ENCODE measurements around the gene RNU1-4.
"Not testable (repeated sequence)": the region's sequence is repeated elsewhere in the genome, so short reads cannot be mapped to it uniquely, and the experiment has no call there.

Gene RNU1-4

DNA sequence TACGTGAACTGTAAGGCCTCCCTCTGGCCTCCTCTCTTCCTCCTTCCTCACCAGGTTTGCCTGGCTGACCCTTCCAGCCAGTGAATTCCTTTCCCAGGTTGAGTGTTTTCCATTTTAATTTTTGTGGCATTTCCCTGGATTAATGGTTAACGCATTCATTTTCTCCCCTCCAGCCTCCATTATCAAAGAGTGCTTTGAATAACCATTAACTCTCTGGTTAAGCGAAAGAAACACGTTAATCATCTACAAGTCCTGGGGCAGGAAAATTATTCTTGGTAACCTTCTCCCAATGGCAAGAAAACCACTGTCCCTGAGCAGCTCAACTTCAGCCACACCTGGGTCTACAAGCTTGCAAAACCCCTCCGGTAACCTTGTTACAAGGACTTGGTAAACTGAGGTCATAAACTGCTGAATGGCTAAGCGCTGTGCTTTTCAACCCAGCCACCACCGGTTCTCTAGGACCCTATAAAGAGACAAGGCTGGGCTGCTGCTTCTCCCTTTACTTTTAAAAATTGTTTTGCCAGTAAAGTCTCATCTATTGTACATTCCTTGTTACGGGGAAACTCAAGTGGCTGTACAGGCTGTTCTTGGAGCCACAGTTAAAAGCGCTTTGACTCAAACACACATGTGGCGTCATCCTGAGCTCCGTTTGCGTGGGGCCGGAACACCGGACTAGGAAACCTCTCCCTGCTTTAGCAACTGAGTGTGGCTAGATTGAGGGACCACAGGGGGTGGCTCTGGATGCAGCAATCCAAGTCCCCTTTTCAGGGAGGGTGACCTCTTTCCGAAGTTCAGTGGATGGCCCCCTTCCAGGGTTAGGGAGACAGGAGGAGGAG is 24.7 kb downstream of the RNU1-4 start:
- not testable (repeated sequence) for FAIRE-seq

DNA sequence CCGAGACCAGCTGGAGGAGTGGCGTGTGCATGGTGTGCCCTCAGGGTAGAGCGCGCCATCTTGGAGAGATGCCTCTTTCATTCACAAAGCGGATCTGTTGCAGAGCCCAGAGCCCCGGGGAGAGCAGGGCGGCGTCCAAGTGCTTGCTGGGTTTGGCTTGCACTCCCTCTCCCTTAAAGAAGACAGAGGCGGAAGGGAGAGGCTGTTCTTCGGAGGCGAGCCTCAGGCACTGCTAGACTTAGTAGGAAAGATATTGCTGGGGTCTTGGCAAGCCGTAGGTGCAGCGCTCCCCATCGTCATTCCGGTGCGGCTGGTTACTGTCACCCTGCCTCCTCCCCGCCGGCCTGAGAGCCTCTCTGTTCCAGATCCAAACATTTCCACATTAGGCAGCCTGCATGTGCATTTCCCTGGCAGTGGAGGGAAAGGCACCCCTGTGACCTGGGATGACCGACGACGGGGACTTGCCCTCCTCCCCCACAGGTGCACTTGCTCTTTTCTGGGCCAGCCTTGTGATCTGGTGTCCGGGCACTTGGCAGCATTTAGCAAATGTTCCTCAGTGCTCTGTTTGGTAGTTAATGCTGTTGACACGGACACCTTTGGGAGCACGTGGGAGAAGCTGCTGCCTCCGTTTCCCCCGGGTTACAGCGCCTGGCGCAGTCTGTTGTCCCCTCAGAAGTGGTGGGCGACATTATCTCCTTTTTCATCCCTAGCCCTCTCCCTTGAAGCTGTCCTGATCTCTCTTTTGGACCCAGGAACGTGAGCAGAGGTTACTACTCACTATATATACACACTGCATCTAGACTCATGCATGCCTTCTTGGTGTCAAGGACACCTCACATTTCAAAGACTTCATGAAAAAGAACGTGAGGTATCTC is 25.7 kb downstream of the RNU1-4 start:
- not testable (repeated sequence) for DNase-seq (ENCODE audit: low spot score)

More for the DNA sequence above, 24.7 kb downstream of the RNU1-4 start:
- DNase-seq (ENCODE audit: low spot score) = not testable (repeated sequence)

DNA sequence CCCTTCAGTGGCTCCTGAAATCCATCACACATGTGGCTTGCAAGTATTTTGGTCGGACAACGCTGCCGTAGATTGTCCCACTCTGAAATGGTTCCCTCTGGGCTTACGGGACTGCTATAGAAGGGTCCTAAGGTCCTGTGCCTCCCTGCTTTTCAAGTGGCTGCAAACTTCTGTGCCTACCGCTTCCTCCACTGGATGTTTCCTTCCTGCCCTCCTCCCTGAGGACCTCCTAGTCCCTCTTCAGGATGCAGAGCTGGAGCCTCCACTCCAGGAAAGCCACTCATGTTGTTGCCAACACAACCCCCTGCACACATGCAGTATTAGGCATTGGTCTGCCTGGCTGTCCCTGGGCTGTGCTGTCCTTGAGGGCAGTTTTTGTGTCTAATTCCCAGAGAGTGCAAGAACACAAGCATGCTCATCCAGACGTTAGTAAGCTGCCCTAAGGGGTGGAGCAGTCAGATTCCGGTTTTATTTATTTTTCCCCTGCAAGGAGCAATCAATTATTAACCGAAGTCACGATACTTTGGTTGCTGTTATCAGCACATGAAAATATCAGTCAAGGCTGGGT is 26.5 kb downstream of the RNU1-4 start:
- FAIRE-seq = not testable (repeated sequence)
- DNase-seq (ENCODE audit: low spot score) = peak; percentile 2

More for the DNA sequence above, 25.7 kb downstream of the RNU1-4 start:
- not testable (repeated sequence) for FAIRE-seq

DNA sequence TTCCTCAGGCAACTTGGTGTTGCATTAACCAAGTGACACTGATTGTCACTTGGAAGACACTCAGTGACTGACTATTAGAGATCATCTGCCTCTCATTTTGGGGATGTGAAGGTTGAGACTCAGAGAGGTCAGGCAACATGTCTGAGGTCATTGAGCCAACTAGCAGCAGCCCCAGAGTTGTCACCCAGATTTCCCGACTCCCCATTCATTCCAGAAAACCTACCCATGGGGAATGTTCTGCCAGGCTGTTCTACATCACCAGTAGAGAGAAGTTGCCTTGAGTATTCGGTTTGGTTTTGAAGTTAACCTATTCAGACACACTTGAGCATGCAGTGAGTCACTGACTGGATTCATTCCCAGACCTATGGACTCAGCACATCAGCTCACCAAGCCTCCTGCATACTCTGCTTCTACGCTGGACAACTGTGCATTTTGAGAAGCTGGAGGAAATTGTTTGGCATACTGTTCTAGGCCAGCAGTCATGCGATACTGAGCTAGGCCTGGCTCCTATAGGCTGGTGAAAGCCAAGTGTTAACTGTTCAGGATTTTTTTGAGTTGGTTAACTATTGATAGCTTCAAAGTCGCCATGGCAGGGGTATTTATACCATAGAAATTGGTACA is 29.9 kb downstream of the RNU1-4 start:
- not testable (repeated sequence) for DNase-seq (ENCODE audit: low spot score); FAIRE-seq

DNA sequence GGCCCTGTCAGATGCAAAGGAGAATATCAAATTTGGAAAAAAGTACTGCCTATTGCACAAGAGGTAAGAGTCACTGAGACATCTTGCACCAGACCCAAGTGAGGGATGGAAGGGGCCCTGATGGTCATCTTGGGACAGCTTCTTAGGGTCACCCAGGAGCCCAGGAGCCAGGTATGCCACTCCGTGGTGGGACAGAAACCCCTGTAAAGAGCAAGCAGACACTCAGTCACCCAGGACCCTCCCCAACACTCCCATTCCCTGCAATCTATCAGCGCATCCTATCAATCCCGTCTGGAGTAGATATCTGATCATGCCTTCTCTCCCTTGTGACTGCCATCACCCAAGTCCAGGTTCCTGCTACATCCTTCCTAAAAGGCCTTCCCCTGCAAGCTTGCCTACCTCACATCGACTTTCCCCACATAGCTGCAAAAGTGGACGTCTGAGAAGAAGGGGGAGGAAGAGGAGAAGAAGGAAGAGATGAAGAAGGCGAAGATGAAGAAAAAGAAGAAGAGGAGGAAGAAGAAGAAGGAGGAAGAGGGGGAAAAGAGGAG is 30.7 kb downstream of the RNU1-4 start:
- not testable (repeated sequence) for DNase-seq (ENCODE audit: low spot score); FAIRE-seq

DNA sequence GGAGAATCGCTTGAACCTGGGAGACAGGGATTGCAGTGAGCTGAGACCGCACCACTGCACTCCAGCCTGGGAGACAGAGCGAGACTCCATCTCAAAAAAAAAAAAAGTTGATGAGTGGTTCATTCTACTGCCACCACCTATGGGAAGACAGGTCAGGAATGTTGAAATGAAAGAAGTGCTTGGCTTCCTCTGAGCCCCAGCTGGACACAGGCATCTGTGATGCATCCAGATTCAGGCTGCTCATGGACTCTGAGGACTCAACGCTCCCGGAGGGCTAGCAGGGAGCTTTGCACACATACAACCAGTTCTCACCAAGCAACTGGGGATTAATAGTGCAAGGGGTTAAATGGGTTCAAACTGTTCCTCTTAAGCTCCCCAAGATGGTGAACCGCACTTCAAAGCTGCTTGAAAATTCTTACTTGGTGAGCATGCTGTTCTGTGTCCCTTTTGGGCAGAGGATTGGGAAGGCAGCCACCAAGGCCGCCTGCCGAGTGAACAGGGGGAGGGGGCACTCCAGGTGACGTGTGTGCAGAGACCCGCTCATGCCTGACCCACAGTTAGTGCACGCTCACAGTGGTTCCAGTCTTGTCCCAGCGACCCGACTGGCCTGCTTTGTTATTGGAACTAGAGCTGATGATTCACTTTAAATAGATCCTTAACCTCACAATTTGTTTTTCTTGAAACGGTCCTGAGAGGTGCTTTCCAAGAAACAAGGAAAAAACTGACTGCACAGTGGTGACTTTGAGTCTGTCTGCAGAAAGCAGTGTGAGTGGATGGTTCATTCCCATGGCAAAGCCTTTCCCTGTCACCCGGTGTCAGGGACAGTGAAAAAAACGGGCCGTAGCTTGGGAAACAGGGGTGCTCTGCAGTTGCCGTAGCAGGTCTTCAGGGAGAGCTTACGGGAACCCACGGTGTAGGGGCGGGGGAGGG is 32.2 kb downstream of the RNU1-4 start:
- FAIRE-seq; DNase-seq (ENCODE audit: low spot score): not testable (repeated sequence)

DNA sequence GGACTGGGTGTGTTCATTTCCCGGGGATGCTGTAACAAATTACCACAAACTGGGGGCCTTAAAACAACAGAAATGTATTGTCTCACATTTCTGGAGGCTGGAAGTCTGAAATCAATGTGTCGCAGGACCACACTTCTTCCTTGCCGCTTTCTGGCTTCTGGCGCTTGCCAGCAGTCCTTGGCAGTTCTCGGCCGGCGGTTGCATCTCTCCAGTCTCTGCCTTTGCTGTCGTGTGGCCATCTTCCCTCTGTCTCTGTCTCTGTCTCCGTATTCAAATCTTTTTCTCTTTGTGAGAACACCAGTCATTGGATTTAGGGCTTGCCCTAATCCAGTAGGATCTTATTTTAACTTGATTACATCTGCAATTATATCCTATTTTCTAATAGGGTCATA is 32.9 kb downstream of the RNU1-4 start:
- not testable (repeated sequence) for FAIRE-seq; DNase-seq (ENCODE audit: low spot score)

DNA sequence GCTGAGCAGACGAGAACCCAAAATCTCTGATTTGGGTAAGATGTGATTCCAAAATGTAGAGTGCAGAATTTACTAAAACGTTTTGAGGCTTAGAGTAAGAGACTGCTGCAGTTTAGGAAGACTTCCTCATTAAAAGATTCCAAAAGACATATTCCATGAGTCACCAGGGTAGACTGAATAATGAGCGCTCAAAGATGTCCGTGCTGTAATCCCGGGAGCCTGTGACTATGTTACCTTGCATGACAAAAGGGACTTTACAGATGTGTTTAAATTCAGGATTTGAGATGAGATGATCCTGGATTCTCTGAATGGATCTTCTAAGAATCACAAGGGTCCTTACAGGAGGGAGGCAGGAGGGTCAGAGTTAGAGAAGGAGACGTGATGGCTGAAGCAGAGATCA is 33.4 kb downstream of the RNU1-4 start:
- not testable (repeated sequence) for DNase-seq (ENCODE audit: low spot score); FAIRE-seq

DNA sequence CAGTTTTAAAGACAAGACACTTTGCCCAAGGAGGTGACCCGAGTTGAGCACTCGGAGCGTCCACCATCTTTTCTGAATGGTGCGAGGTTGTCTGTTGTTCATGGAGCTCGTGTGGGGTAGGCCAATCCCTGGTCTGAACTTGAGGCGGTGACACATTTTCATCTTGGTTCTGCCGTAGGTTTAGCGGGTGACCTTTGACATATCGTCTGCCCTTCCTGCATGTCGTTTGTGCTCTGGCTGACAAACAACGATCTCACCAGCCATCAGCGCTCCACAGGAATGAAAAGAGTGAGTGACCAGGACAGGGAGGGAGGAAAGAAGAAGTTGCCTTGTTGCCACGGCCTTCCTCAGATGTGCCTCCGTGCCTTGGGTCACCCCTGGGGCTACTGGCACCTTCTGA is 34.5 kb downstream of the RNU1-4 start:
- FAIRE-seq; DNase-seq (ENCODE audit: low spot score): not testable (repeated sequence)

DNA sequence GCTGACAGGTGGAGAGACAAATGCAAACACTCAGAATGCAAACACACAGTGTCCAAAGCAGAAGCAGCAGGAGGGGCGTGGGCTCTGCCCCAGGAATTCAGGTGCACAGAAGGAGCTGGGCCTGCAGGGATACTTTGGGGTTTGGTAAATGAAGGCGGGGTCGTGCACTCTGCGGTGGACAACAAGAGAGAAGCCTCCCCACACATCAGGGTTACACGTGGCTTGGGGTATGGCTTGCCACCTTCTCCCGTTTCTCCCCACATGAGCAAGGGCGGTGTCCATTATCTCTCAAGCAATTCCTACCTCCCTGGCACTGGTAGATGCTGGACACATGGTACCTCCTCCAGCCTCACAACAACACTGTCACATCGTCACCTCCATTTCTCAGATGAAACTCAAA is 35.0 kb downstream of the RNU1-4 start:
- peak; percentile 46 for FAIRE-seq
- DNase-seq (ENCODE audit: low spot score) = not testable (repeated sequence)

DNA sequence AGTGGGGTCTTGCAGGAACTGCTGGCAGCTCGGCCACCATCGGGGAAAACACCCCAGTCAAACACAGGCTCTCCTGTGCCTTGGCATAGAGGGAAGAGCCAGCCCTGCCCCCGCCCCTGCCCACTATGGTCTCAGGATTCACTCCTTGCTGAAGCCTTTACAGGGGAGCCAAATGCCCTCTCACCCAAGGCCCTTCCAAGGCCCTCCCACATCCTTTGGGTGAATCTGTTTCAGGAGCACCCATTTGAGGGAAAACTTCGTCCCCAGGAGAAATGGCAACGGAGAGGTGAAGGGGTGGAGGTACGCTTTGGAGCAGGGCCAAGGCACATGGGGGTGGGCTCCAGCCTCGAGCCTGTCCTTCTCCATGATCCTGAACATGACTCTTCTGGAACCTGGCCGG is 35.9 kb downstream of the RNU1-4 start:
- not testable (repeated sequence) for FAIRE-seq

DNA sequence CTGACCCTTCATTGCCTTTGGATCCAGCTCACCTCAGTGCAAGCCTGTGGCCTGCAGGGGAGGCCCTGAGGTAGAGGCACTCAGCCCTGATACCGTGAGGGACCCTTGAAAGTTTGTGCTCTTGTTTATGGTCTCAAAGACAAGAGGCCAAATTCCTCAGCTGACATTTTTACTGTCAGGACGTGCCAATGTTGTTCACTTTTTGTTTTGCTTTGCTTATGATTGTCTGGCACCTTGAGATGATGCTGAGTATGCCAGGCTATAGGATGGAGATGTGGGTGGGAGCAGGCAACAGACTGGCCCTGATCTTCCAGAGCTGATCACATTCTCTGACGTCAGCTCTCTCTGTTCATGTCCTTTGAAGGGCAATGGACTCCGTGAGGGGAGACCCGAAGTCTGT is 36.5 kb downstream of the RNU1-4 start:
- not testable (repeated sequence) for FAIRE-seq; DNase-seq (ENCODE audit: low spot score)

More for the DNA sequence above, 35.9 kb downstream of the RNU1-4 start:
- DNase-seq (ENCODE audit: low spot score) = not testable (repeated sequence)

DNA sequence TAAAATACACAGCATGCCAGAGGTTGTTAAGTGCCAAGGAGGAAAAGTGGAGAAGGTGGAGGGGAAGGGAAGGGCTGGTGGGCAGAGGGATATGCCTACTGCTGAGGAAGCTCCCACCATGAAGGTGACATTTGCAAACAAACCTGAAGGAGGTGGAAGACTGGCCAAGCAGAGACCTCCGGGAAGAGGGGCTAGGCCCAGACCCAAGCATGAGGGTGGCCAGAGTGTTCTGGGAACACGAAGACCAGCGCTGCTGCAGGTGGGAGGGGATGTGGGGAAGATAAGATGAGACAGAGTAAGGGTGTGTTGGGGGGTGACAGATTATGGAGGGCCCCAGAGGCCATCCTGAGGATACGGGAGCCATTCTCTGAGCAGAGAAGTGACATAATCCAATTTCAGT is 37.5 kb downstream of the RNU1-4 start:
- DNase-seq (ENCODE audit: low spot score); FAIRE-seq: not testable (repeated sequence)

DNA sequence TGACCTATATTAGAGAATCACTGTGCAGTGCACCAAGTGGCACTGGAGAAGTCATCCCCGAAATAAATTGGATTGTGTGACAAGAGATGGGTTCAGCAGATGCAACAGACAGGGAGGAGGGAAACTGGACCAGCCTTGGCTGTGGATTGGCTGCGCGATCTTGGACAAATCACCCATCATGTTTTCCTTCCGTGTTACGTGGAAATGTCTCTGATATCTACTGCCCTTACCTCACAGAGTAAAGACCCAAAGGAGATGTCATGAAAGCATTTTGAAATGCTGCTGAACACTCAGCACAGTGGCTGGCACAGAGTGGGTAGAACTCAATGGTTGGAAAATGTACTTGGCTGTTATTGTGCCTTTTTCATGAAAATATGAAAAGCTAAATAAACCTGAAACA is 39.2 kb downstream of the RNU1-4 start:
- not testable (repeated sequence) for DNase-seq (ENCODE audit: low spot score)

DNA sequence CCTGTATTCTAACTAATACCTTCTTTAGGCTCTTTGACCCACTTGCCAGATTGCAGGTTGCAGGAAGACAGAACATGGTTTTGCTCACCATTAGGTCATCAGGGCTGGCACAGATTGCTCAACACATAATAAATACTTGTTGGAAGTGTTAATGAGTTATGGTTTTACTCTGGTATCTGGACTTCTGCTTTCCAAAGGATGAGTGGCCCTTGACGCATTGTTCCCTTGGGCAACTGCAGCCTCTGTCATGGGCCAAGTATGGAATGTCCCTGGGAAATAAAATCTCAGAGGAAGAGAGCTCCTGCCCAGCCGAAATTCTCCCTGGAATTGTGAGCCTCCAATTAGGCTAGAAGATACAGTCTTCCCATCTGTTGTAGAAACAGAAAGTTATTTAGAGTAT is 40.7 kb downstream of the RNU1-4 start:
- not testable (repeated sequence) for DNase-seq (ENCODE audit: low spot score); FAIRE-seq

More for the DNA sequence above, 39.2 kb downstream of the RNU1-4 start:
- not testable (repeated sequence) for FAIRE-seq

DNA sequence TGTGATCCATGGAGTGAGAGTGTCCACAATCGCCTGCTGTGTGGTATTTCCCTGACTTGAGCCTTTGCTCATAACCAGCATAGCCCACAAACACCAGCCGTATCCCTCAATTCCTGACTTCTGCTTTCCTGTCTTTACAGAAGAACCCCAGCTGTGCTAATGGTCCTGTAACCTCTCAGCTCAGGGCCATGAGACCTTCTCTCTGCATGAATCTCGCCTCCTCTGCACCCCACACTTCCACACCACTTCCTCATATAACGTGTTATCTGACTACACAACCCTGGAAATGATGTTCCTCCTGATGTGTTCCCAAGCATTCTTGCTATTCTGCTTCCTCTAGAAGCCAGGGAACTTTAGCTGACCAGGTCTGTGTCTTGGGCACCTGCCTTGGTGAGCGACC is 41.3 kb downstream of the RNU1-4 start:
- DNase-seq (ENCODE audit: low spot score); FAIRE-seq: not testable (repeated sequence)

DNA sequence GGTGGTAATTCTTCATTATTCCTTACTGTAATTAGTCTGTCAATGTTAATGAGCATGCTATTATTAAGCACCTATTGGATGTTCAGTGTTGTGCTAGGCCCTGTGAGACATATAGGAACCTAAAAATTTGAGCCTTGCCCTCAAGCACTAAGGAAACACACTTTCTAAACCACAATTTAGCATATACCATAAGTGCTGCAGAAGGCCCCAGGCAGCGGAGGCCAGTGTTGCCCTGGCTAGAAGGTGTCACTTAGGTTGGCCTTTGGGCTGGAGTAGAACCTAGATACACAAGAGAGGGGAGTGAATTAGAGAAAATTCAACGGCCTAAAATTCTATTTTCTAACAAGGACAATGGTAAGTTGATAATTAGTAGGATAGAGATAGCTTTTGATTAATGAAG is 44.6 kb downstream of the RNU1-4 start:
- FAIRE-seq; DNase-seq (ENCODE audit: low spot score): not testable (repeated sequence)

DNA sequence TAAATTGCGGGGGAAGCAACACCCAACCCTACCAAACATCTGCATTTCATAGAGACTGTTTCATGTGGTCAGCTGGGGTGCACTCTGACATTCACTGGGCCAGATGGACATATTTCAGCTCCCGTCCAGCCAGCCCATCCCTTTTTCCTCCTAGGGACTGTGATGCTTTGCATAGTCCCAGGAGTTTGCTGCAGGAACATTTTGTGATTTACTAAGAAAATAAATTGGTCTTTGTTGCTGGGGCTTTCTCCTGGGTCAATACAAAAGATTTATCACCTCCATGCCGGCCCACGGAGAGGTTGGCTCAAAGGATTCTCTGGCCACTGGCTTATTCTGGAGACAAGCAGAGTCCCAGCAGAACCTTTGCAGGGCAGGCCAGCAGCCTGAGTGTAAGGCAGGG is 46.0 kb downstream of the RNU1-4 start:
- FAIRE-seq; DNase-seq (ENCODE audit: low spot score): not testable (repeated sequence)

DNA sequence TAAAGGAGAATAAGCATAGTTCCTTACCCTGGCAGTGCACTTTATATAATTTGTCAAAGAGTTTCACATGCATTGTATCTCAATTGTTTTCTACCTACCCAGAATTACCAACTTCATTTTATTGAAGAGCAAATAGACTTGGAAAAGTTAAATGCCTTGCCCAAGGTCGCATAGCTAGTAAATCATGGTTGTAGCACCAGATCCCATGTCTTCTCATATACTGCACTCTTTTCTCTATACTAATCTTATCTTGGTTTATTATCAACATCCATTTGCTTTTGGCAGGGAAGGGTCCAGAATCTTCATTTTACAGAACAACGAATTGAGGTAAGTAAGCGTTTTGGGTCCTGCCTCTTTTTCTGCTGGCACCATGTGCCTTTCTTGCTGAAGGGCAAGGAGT is 46.9 kb downstream of the RNU1-4 start:
- not testable (repeated sequence) for DNase-seq (ENCODE audit: low spot score); FAIRE-seq

Measured in urothelium cell line (cell line).